HepG2 (cell line): ENCODE data around the gene KRTAP12-1. TPM values are rescaled to one million over a fixed set of nuclear protein-coding genes. Genes with fewer than 3 reads are reported as not detected.

Experiments used
- ATAC-seq: fragments of 200-7000 bp; cut with Tn5 transposase; 3 replicates; pipeline ENCODE4 v1.9.1; 2020; ENCODE audit warnings: mild to moderate bottlenecking, moderate library complexity
- BruUV-seq: library from RNA; stranded (reverse); fragments of 400-500 nt; replicated peaks from 2 replicates; lab custom pipeline; 2021; lab: Mats Ljungman, UMichigan
- CTCF ChIA-PET: fragments of 300-600 bp; formaldehyde crosslinking; extraction: SDS; loops from one replicate; lab custom pipeline; 2021; ENCODE audit warnings: low total read pairs, inconsistent platforms, low intra/inter-chr PET ratio; lab: Yijun Ruan, JAX
- POLR2A ChIA-PET: fragments of 350-600 bp; sonication (Branson Sonifier 250); formaldehyde crosslinking; loops from one replicate; lab custom pipeline; 2020; ENCODE audit warnings: antibody characterized with exemption, inconsistent platforms; lab: Yijun Ruan, JAX
- DNase-seq: peaks from one replicate; pipeline ENCODE4 v3.0.0-alpha.2; 2015; ENCODE audit warnings: low spot score
- FAIRE-seq: peaks from 3 replicates; lab custom pipeline; 2011; peaks lifted over from hg19 to GRCh38; lab: Jason Lieb, UNC
- H2AFZ ChIP-seq: one replicate; pipeline ENCODE4 v1.6.1; 2011; ENCODE audit warnings: low read length, inconsistent platforms
- H3K27ac ChIP-seq: fragments of 300-600 bp; 3 replicates; pipeline ENCODE4 v1.8.0; 2011; ENCODE audit warnings: mixed run types, mild to moderate bottlenecking, mixed read lengths, low read length, inconsistent platforms; ENCODE audit not compliant: insufficient read depth; ENCODE audit errors: extremely low read length
- H3K27me3 ChIP-seq, 2 experiments: fragments of 200-600 bp in 1 of 2; 2 replicates in 1 of 2; 3 replicates in 1 of 2; pipeline versions ENCODE4 v1.6.0 to v1.8.0; 2011; ENCODE audit warnings: low read length in 2 of 2, mild to moderate bottlenecking in 2 of 2, moderate library complexity in 2 of 2, inconsistent platforms in 1 of 2; ENCODE audit not compliant: insufficient read depth in 2 of 2, control insufficient read depth in 1 of 2
- H3K36me3 ChIP-seq, 2 experiments: fragments of 200-600 bp in 1 of 2; replicated peaks in 1 of 2; 2 replicates in 1 of 2; 3 replicates in 1 of 2; pipeline versions ENCODE4 v1.5.1 to v1.8.0; 2011; ENCODE audit warnings: low read length in 2 of 2, inconsistent platforms in 1 of 2; ENCODE audit not compliant: insufficient read depth in 2 of 2, control insufficient read depth in 1 of 2
- H3K4me1 ChIP-seq: 2 replicates; pipeline ENCODE4 v1.5.1; 2012; ENCODE audit warnings: low read length, inconsistent platforms; ENCODE audit not compliant: insufficient read depth
- H3K4me2 ChIP-seq: 2 replicates; pipeline ENCODE4 v1.6.0; 2011; ENCODE audit warnings: low read depth, low read length, inconsistent platforms
- H3K4me3 ChIP-seq, 3 experiments: fragments of 200-600 bp in 1 of 3; sonication (generic), shearing (Covaris generic) in 1 of 3; replicated peaks in 1 of 3; 2 replicates each; pipeline ENCODE4 v1.5.1; 2011 to 2016; ENCODE audit warnings: low read length in 3 of 3, inconsistent platforms in 2 of 3, low read depth in 2 of 3, mild to moderate bottlenecking in 2 of 3, control low read depth in 1 of 3, mixed read lengths in 1 of 3; ENCODE audit not compliant: insufficient read depth in 1 of 3
- H3K79me2 ChIP-seq: one replicate; pipeline ENCODE4 v1.6.1; 2011; ENCODE audit warnings: low read length, inconsistent platforms; ENCODE audit not compliant: insufficient read depth
- H3K9ac ChIP-seq: 2 replicates; pipeline ENCODE4 v1.6.0; 2011; ENCODE audit warnings: mild to moderate bottlenecking, low read depth, low read length, inconsistent platforms; ENCODE audit not compliant: insufficient read depth
- H3K9me3 ChIP-seq: 2 replicates; pipeline ENCODE4 v1.5.1; 2012; ENCODE audit warnings: mild to moderate bottlenecking, low read length
- H4K20me1 ChIP-seq: 2 replicates; pipeline ENCODE4 v1.6.0; 2011; ENCODE audit warnings: inconsistent platforms, mild to moderate bottlenecking, low read length, moderate library complexity; ENCODE audit not compliant: insufficient read depth
- ARNT2 ChIP-seq: sonication (generic); formaldehyde crosslinking; IDR thresholded peaks from 2 replicates; pipeline ENCODE4 v1.8.0; 2022; ENCODE audit warnings: mild to moderate bottlenecking, low read depth, missing genetic modification reagents, moderate library complexity
- BHLHE40 ChIP-seq: IDR thresholded peaks from 2 replicates; pipeline ENCODE4 v1.6.1; 2011; ENCODE audit warnings: low read length, improper control_type of control experiment
- CEBPB ChIP-seq: IDR thresholded peaks from 2 replicates; pipeline ENCODE4 v1.6.1; 2011; ENCODE audit warnings: low read depth, low read length, improper control_type of control experiment, borderline replicate concordance
- CHD4 ChIP-seq: fragments of 200-600 bp; sonication (generic); IDR thresholded peaks from 2 replicates; pipeline ENCODE4 v1.7.0; 2017; ENCODE audit warnings: mild to moderate bottlenecking, low read length, borderline replicate concordance
- EHMT2 ChIP-seq: fragments of 200-600 bp; sonication (generic); IDR thresholded peaks from 2 replicates; pipeline ENCODE4 v1.7.0; 2017; ENCODE audit warnings: antibody characterized with exemption, low read depth, low read length, borderline replicate concordance
- GRHL1 ChIP-seq: sonication (generic); formaldehyde crosslinking; conservative IDR thresholded peaks from 2 replicates; pipeline ENCODE4 v1.8.0; 2022; ENCODE audit warnings: missing genetic modification reagents
- HMGA1 ChIP-seq: sonication (generic); formaldehyde crosslinking; conservative IDR thresholded peaks from 2 replicates; pipeline ENCODE4 v1.4.0; 2020; ENCODE audit warnings: missing genetic modification reagents
- HNRNPH1 ChIP-seq: fragments of 200-400 bp; formaldehyde crosslinking; optimal IDR thresholded peaks from 2 replicates; pipeline ENCODE3; 2017; ENCODE audit warnings: mild to moderate bottlenecking, low read depth, low read length
- HOXA9 ChIP-seq: sonication (generic); formaldehyde crosslinking; IDR thresholded peaks from 2 replicates; pipeline ENCODE4 v1.8.1; 2022; ENCODE audit warnings: missing genetic modification reagents, mild to moderate bottlenecking, moderate library complexity, borderline replicate concordance
- NFYC ChIP-seq: IDR thresholded peaks from 2 replicates; pipeline ENCODE4 v1.6.1; 2016; ENCODE audit warnings: missing genetic modification reagents, missing compliant biosample characterization
- PHF20 ChIP-seq: sonication (generic); formaldehyde crosslinking; IDR thresholded peaks from 2 replicates; pipeline ENCODE4 v1.5.0; 2020; ENCODE audit warnings: mild to moderate bottlenecking, missing genetic modification reagents
- TGIF2 ChIP-seq: IDR thresholded peaks from 2 replicates; pipeline ENCODE4 v1.6.1; 2016; ENCODE audit warnings: control low read depth, missing compliant biosample characterization
- XRCC5 ChIP-seq: fragments of 200-400 bp; formaldehyde crosslinking; optimal IDR thresholded peaks from 2 replicates; pipeline ENCODE3; 2017; ENCODE audit warnings: mild to moderate bottlenecking, low read length
- ZFX ChIP-seq: sonication (generic); formaldehyde crosslinking; IDR thresholded peaks from 2 replicates; pipeline ENCODE4 v1.4.0; 2020; ENCODE audit warnings: mild to moderate bottlenecking, low read depth, missing genetic modification reagents, moderate library complexity
- ZNF253 ChIP-seq: sonication (generic); formaldehyde crosslinking; IDR thresholded peaks from 2 replicates; pipeline ENCODE4 v1.8.0; 2022; ENCODE audit warnings: mild to moderate bottlenecking, missing genetic modification reagents, borderline replicate concordance
- ZNF274 ChIP-seq: sonication (generic); formaldehyde crosslinking; IDR thresholded peaks from 2 replicates; pipeline ENCODE4 v1.5.1; 2020; ENCODE audit warnings: mild to moderate bottlenecking, missing genetic modification reagents
- ZNF501 ChIP-seq: sonication (generic); formaldehyde crosslinking; IDR thresholded peaks from 2 replicates; pipeline ENCODE4 v1.5.1; 2020; ENCODE audit warnings: mild to moderate bottlenecking, moderate library complexity, missing genetic modification reagents
- ZNF703 ChIP-seq: sonication (generic); formaldehyde crosslinking; IDR thresholded peaks from 2 replicates; pipeline ENCODE4 v1.5.1; 2020; ENCODE audit warnings: missing genetic modification reagents, mild to moderate bottlenecking, moderate library complexity, borderline replicate concordance
- ZNF75D ChIP-seq: sonication (generic); formaldehyde crosslinking; IDR thresholded peaks from 2 replicates; pipeline ENCODE4 v1.8.1; 2023; ENCODE audit warnings: missing genetic modification reagents, mild to moderate bottlenecking, borderline replicate concordance
- ZSCAN22 ChIP-seq: sonication (generic); formaldehyde crosslinking; IDR thresholded peaks from 2 replicates; pipeline ENCODE4 v1.4.0; 2020; ENCODE audit warnings: mild to moderate bottlenecking, missing genetic modification reagents
- ZSCAN31 ChIP-seq: sonication (generic); formaldehyde crosslinking; IDR thresholded peaks from 2 replicates; pipeline ENCODE4 v1.5.0; 2020; ENCODE audit warnings: low read depth, mild to moderate bottlenecking, missing genetic modification reagents
- WGBS: methylation state at CpG from one replicate; pipeline ENCODE4 v1.1.6; 2017; ENCODE audit warnings: low lambda C conversion rate; 5-methylcytosine and 5-hydroxymethylcytosine counted together
- in situ Hi-C: cut with HindIII; loops from 2 replicates; pipeline ENCODE4 v1.10.0; 2017; ENCODE audit warnings: low pct_unique_long_range_greater_than_20kb; ENCODE audit not compliant: extremely low pct_ligation_motif_present
- intact Hi-C: fragments of 100-400 bp; cut with micrococcal nuclease; formaldehyde crosslinking; loops from one replicate; pipeline ENCODE4 v1.10.0; 2022; ENCODE audit not compliant: unreplicated experiment
- polyA plus RNA-seq, 8 experiments: library from polyadenylated mRNA; depleted of rRNA in 3 of 8; stranded (reverse) in 7 of 8; unstranded in 1 of 8; fragments of >200 nt; fragmentation: Illumina TruSeq in 4 of 8; extraction: Trizol in 4 of 8; gene quantifications; 2 replicates each; pipeline versions ENCODE4 v1.2.1 to v1.2.3, GENCODE V29; 2011 to 2016; ENCODE audit warnings: low read depth in 4 of 8, missing spikeins in 1 of 8, mixed read lengths in 1 of 8; ENCODE audit not compliant: insufficient read depth in 1 of 8
- total RNA-seq, 5 experiments: library from RNA; depleted of rRNA; stranded (reverse); fragments of >200 nt; fragmentation: Illumina TruSeq; extraction: Trizol; gene quantifications; 2 replicates each; pipeline ENCODE4 v1.2.3, GENCODE V29; 2016; ENCODE audit warnings: low read depth in 1 of 5

KRTAP12-1 gene
- total and polyA plus RNA-seq, 2 of the 13 experiments (the other 11 are each of a cell fraction or from before 2014, with no cell fraction given), result not detected

- H4K20me1 ChIP-seq, result no peaks in the 10 kb centered on the region
- in situ Hi-C loops, result no loop called here
Observed at GRCh38 chr21:44694776-44695175, 12.8 kb upstream of the KRTAP12-1 start.

GRCh38 chr21:44692798-44693512 lies 11.0 kb upstream of the KRTAP12-1 start:
- Histone ChIP-seq H3K27me3 (peaks cover 0 to 3% of the 10 kb centered on the region in 2 experiments; a peak in 1 of 5 replicates), H3K79me2 (no peaks in the 10 kb centered on the region), H3K27ac (no peak overlapping the region), H4K20me1 (no peaks in the 10 kb centered on the region), H2AFZ (no peak overlapping the region), H3K4me2 (no peak overlapping the region), H3K4me3 (no peak overlapping the region), H3K36me3 (no peaks in the 10 kb centered on the region), H3K9ac (no peak overlapping the region), H3K9me3 (peaks cover 16% of the 10 kb centered on the region), H3K4me1 (peaks cover 30% of the 10 kb centered on the region)
- DNase-seq, result no peak
- WGBS, result 49% methylated on average over 2 of the region's 2 CpGs
- no TSS peak for BruUV-seq
- in situ Hi-C loops (no loop called here), intact Hi-C loops (loop anchor here (10.0 kb wide), 1 partner anchor 58 kb away; the partner anchor contains the start of gene KRTAP10-10)
- TF ChIP-seq ZNF75D, result no peak
- no peak for TF ChIP-seq ZNF703 (CRISPR knock-in tag)
- TF ChIP-seq ZNF501 (CRISPR knock-in tag), result no peak
- TF ChIP-seq HMGA1 (CRISPR knock-in tag), result no peak
- TF ChIP-seq BHLHE40, result no peak
- no peak for TF ChIP-seq EHMT2
- no peak for TF ChIP-seq ZSCAN31
- no peak for TF ChIP-seq TGIF2 (CRISPR knock-in tag)
- TF ChIP-seq NFYC (CRISPR knock-in tag), result no peak
- no peak for TF ChIP-seq HOXA9 (CRISPR knock-in tag)
- no peak for TF ChIP-seq HNRNPH1
- no peak for TF ChIP-seq GRHL1 (CRISPR knock-in tag)
- 0 out of 2 replicates have a peak, but pooled peaks have one; percentile 36 for TF ChIP-seq CHD4
- TF ChIP-seq CEBPB, result peak; percentile 70
- no peak for TF ChIP-seq ZSCAN22 (CRISPR knock-in tag)
- no peak for TF ChIP-seq ZFX (CRISPR knock-in tag)
- FAIRE-seq, result no peak
- POLR2A ChIA-PET, result no interaction called here
- ATAC-seq, result no peak
- CTCF ChIA-PET, result no interaction called here

More at GRCh38 chr21:44694776-44695175, 12.8 kb upstream of the KRTAP12-1 start:
- no peak overlapping the region for H3K4me2 ChIP-seq
- H3K27ac ChIP-seq, result no peak overlapping the region
- H3K9ac ChIP-seq, result no peak overlapping the region
- H3K9me3 ChIP-seq, result peaks cover 16% of the 10 kb centered on the region
- H3K4me1 ChIP-seq, result peaks cover 47% of the 10 kb centered on the region
- no TSS peak for BruUV-seq
- intact Hi-C loops, result loop anchor here (10.0 kb wide), 1 partner anchor 60 kb away; the partner anchor contains the start of gene KRTAP10-10
- no peak overlapping the region for H2AFZ ChIP-seq
- 51% methylated on average over 7 of the region's 11 CpGs for WGBS
- H3K4me3 ChIP-seq, result no peak overlapping the region
- no peak for FAIRE-seq
- no peaks in the 10 kb centered on the region for H3K79me2 ChIP-seq
- H3K27me3 ChIP-seq, result peaks cover 0 to 2% of the 10 kb centered on the region in 2 experiments; a peak in 1 of 5 replicates
- no peak for ATAC-seq
- no peaks in the 10 kb centered on the region for H3K36me3 ChIP-seq
- ChIA-PET POLR2A (no interaction called here), CTCF (no interaction called here)
- no peak for DNase-seq
- TF ChIP-seq ZNF274 (CRISPR knock-in tag) (no peak), ZNF253 (CRISPR knock-in tag) (no peak), XRCC5 (no peak), ARNT2 (CRISPR knock-in tag) (no peak), PHF20 (CRISPR knock-in tag) (no peak)
